HL-60/S4 (cell line): ENCODE data around the gene GNAO1.

Experiments
- in situ Hi-C: fragments of 300-500 bp; cut with MboI; formaldehyde crosslinking; loops from 2 replicates; pipeline ENCODE4 v1.14.3; 2022; ENCODE audit warnings: low sequenced_read_pairs

The GNAO1 gene

GRCh38 chr16:56343661-56344517 is 152.6 kb downstream of the GNAO1 start:
- in situ Hi-C loops: no loop called here

GRCh38 chr16:56344518-56345405 is 153.5 kb downstream of the GNAO1 start:
- in situ Hi-C loops: no loop called here

- in situ Hi-C loops: no loop called here
Observed at GRCh38 chr16:56345406-56346050, 154.2 kb downstream of the GNAO1 start.

- in situ Hi-C loops: no loop called here
Observed at GRCh38 chr16:56346131-56346890, 155.0 kb downstream of the GNAO1 start.

GRCh38 chr16:56347166-56347565 is 155.9 kb downstream of the GNAO1 start:
- in situ Hi-C loops: no loop called here

- in situ Hi-C loops: no loop called here
Observed at GRCh38 chr16:56347670-56348069, 156.4 kb downstream of the GNAO1 start.

GRCh38 chr16:56348168-56349085 is 157.1 kb downstream of the GNAO1 start:
- in situ Hi-C loops: no loop called here

GRCh38 chr16:56349086-56349415 is 157.8 kb downstream of the GNAO1 start:
- in situ Hi-C loops: no loop called here

GRCh38 chr16:56349711-56350161 is 158.4 kb downstream of the GNAO1 start:
- in situ Hi-C loops: no loop called here

- in situ Hi-C loops: no loop called here
Observed at GRCh38 chr16:56350491-56351405, 159.5 kb downstream of the GNAO1 start.

- in situ Hi-C loops: no loop called here
Observed at GRCh38 chr16:56351481-56351880, 160.2 kb downstream of the GNAO1 start.

GRCh38 chr16:56352351-56353053 is 161.2 kb downstream of the GNAO1 start:
- in situ Hi-C loops: no loop called here

- in situ Hi-C loops: no loop called here
Observed at GRCh38 chr16:56353054-56353921, 162.0 kb downstream of the GNAO1 start.

GRCh38 chr16:56354016-56354415 is 162.7 kb downstream of the GNAO1 start:
- in situ Hi-C loops: no loop called here

GRCh38 chr16:56354746-56355145 is 163.5 kb downstream of the GNAO1 start:
- in situ Hi-C loops: no loop called here

GRCh38 chr16:56355221-56355620 is 163.9 kb downstream of the GNAO1 start:
- in situ Hi-C loops: no loop called here

GRCh38 chr16:56355786-56356275 is 164.5 kb downstream of the GNAO1 start:
- in situ Hi-C loops: no loop called here
